Heart right ventricle (tissue), 16 donors: Measurements from ENCODE around the gene IRX3. TPM values are rescaled to one million over a fixed set of nuclear protein-coding genes. Genes with fewer than 3 reads are reported as not detected.

ENCODE experiments used
- ATAC-seq, 8 donors: fragments of 200-7000 bp; cut with Tn5 transposase; one replicate each; pipeline ENCODE4 v1.9.1; 2020; ENCODE audit warnings: mild to moderate bottlenecking in 8 of 8, moderate library complexity in 8 of 8, moderate number of reproducible peaks in 1 of 8
- DNase-seq, 2 donors: peaks; one replicate each; pipeline ENCODE4 v3.0.0-alpha.2; 2020
- H3K27ac ChIP-seq, 10 donors: fragments of 200-600 bp; sonication (generic) in 2 of 10; one replicate each; pipeline versions ENCODE4 v1.5.0 to v1.8.0; 2020 to 2022; ENCODE audit warnings: mild to moderate bottlenecking in 3 of 10
- H3K27me3 ChIP-seq, 7 donors: fragments of 200-600 bp; one replicate each; pipeline ENCODE4 v1.8.0; 2021 to 2022; ENCODE audit warnings: mild to moderate bottlenecking in 2 of 7
- H3K36me3 ChIP-seq, 9 donors: fragments of 200-600 bp; sonication (generic) in 1 of 9; one replicate each; pipeline versions ENCODE4 v1.5.0 to v1.8.0; 2020 to 2022; ENCODE audit warnings: mild to moderate bottlenecking in 2 of 9
- H3K4me1 ChIP-seq, 9 donors: fragments of 200-600 bp; sonication (generic) in 1 of 9; one replicate each; pipeline versions ENCODE4 v1.5.0 to v1.8.0; 2020 to 2022; ENCODE audit warnings: mild to moderate bottlenecking in 4 of 9
- H3K4me3 ChIP-seq, 10 donors: fragments of 200-600 bp; sonication (generic) in 2 of 10; one replicate each; pipeline versions ENCODE4 v1.5.0 to v1.8.0; 2020 to 2022; ENCODE audit warnings: mild to moderate bottlenecking in 7 of 10, moderate library complexity in 2 of 10
- H3K9me3 ChIP-seq, 11 donors: fragments of 200-600 bp in 10 of 11; sonication (generic) in 2 of 11; one replicate each; pipeline versions ENCODE4 v1.5.0 to v1.8.0; 2013 to 2022; ENCODE audit warnings: mild to moderate bottlenecking in 2 of 11, control low read depth in 1 of 11, moderate library complexity in 1 of 11
- CTCF ChIP-seq, 9 donors: fragments of 200-600 bp; sonication (generic) in 2 of 9; IDR thresholded peaks; one replicate each; pipeline versions ENCODE4 v1.5.0 to v1.8.0; 2021 to 2022; ENCODE audit warnings: antibody characterized with exemption in 9 of 9, mild to moderate bottlenecking in 5 of 9, moderate library complexity in 1 of 9
- WGBS, 2 donors: extraction: QIAGEN DNeasy Blood & Tissue Kit; methylation state at CpG; one replicate each; pipeline ENCODE4 v1.1.7; 2013; ENCODE audit warnings: inconsistent platforms in 1 of 2; 5-methylcytosine and 5-hydroxymethylcytosine counted together
- intact Hi-C, 10 donors: fragments of 100-400 bp; cut with DNase I; formaldehyde crosslinking; loops; one replicate each; pipeline versions ENCODE4 v1.11.1 to v1.14.2; 2022
- polyA plus RNA-seq, 2 donors: library from polyadenylated mRNA; stranded (reverse); fragments of 200-250 nt; gene quantifications; one replicate each; pipeline ENCODE4 v1.2.3, GENCODE V29; 2013
- total RNA-seq, 10 donors: library from RNA; stranded (reverse); fragmentation: NEBNext Ultra II Directional in 3 of 10; extraction: Animal tissue kit (Norgen Biotek cat#: 25700) in 3 of 10; gene quantifications; one replicate each; pipeline versions ENCODE4 v1.2.1 to v1.2.4, GENCODE V29; 2021 to 2023
- donor health status: Arrhythmogenic right ventricular cardiomyopathy.
- donor health status: ischemic (EF 13 %, LVEDD 7.1; RV severe dilation, severe dysfunction).
- donor health status: healthy with polysubstance abuse.
- donor health status: DM: no; HTN: yes; CAD: no.
- donor health status: DM: no; HTN: no; CAD: no.
- donor health status: ischemic (EF 25% LVEDD 6.9; RV normal size, moderate dysfunction).
- donor health status: ischemic (EF 25% LVEDD 5.7; RV mildly dilated, moderate dysfunction).
- donor health status: healthy.
- donor health status: DM: yes; HTN: yes; CAD: no.
- donor health status: Ischemic cardiomyopathy.
- donor health status: ischemic (EF 35%, LVEDD 5.7; RV mildly dilated, moderate dysfunction).
- donor health status: nonischemic (EF 11% LVEDD 7.7; RV severe dilation, severe dysfunction).
- donor health status: DM: yes; HTN: yes; CAD: no.
- donor health status: PGD.
- donor health status: ischemic (EF 29% LVEDD 5.4; RV normal size, mild dysfunction).
- donor health status: nonischemic (EF 23%, LVEDD 6.1; RV moderate dilation, normal function).

IRX3 gene
- total and polyA plus RNA-seq, 12 donors = 24.7 to 85.7 (median 65.1) TPM

GRCh38 chr16:54290833-54291655 lies 4.5 kb upstream of the IRX3 start:
- no peak for ATAC-seq
- Histone ChIP-seq H3K4me1 (peaks cover 0 to 21% (median 8%) of the 10 kb centered on the region in 9 donors), H3K27me3 (peaks cover 0 to 84% (median 40%) of the 10 kb centered on the region in 7 donors), H3K9me3 (no peaks in the 10 kb centered on the region), H3K4me3 (peak overlapping the region in 1 of 10 donors; percentile 28), H3K27ac (no peak overlapping the region), H3K36me3 (no peaks in the 10 kb centered on the region)
- intact Hi-C loops = loop anchor here in 2 of 10 donors (10.0 kb wide), 2 partner anchors 114 to 524 kb away; no protein-coding TSS in a partner anchor
- no peak for DNase-seq
- 42 to 51% methylated on average over 44 to 46 of the region's 46 CpGs for WGBS, 2 donors
- no peak for TF ChIP-seq CTCF (IDR thresholded peaks at IDR 0.05)

GRCh38 chr16:54289945-54290832 lies 3.6 kb upstream of the IRX3 start:
- no peak for TF ChIP-seq CTCF (IDR thresholded peaks at IDR 0.05)
- Histone ChIP-seq H3K36me3 (no peaks in the 10 kb centered on the region), H3K27ac (no peak overlapping the region), H3K27me3 (peaks cover 0 to 93% (median 40%) of the 10 kb centered on the region in 7 donors), H3K4me1 (peaks cover 0 to 25% (median 8%) of the 10 kb centered on the region in 9 donors), H3K9me3 (no peaks in the 10 kb centered on the region), H3K4me3 (peak overlapping the region in 8 of 10 donors; percentile 16 to 47 (median 30))
- 22 to 28% methylated on average over 55 to 62 of the region's 62 CpGs for WGBS, 2 donors
- intact Hi-C loops = loop anchor here (5.0 to 10.0 kb wide), 23 partner anchors 95 to 1082 kb away; partner anchors contain the start of gene IRX5 (in 2 of the 10)
- DNase-seq = no peak
- ATAC-seq = no peak

- Histone ChIP-seq H3K27me3 (peaks cover 0 to 98% (median 40%) of the 10 kb centered on the region in 7 donors), H3K4me3 (no peak overlapping the region), H3K4me1 (peaks cover 0 to 31% (median 15%) of the 10 kb centered on the region in 9 donors), H3K9me3 (no peaks in the 10 kb centered on the region), H3K27ac (no peak overlapping the region), H3K36me3 (peaks cover 0 to 2% (median 0%) of the 10 kb centered on the region in 9 donors)
- DNase-seq = no peak
- intact Hi-C loops = loop anchor here in 9 of 10 donors (5.0 to 10.0 kb wide), 22 partner anchors 95 to 1083 kb away; partner anchors contain the start of gene IRX5 (in 2 of the 9)
- TF ChIP-seq CTCF (IDR thresholded peaks at IDR 0.05) = no peak
- WGBS, 2 donors = 23 to 36% methylated on average over 56 of the region's 57 CpGs
- no peak for ATAC-seq
These were observed 2.8 kb upstream of the IRX3 start for GRCh38 chr16:54289242-54289944.
